Fibroblast of the aortic adventitia (primary cell): ENCODE measurements around the gene TMEM11. TPM values are rescaled to one million over a fixed set of nuclear protein-coding genes. Genes with fewer than 3 reads are reported as not detected.

ENCODE experiments used
- DNase-seq: peaks from one replicate; pipeline ENCODE4 v3.0.0-alpha.2; 2010; ENCODE audit warnings: low read depth
- H3K4me3 ChIP-seq: 2 replicates; pipeline ENCODE4 v1.5.1; 2011; ENCODE audit warnings: low read depth, mild to moderate bottlenecking, control low read depth, low read length, moderate library complexity
- CTCF ChIP-seq: IDR thresholded peaks from 2 replicates; pipeline ENCODE4 v1.5.1; 2011; ENCODE audit warnings: mild to moderate bottlenecking, low read length, control low read depth, inconsistent platforms; ENCODE audit not compliant: insufficient read depth
- total RNA-seq: library from RNA; depleted of rRNA; stranded (reverse); fragments of >200 nt; gene quantifications from 2 replicates; pipeline ENCODE4 v1.2.3, GENCODE V29; 2012; ENCODE audit warnings: low replicate concordance

The TMEM11 gene
- total RNA-seq, 1 donor, result 17.5 TPM

- no peak overlapping the region for H3K4me3 ChIP-seq
- DNase-seq, result peak; percentile 17
- TF ChIP-seq CTCF, result no peak
Measured at GRCh38 chr17:21242026-21242697, 28.2 kb upstream of the TMEM11 start.

- H3K4me3 ChIP-seq, result no peak overlapping the region
- no peak for DNase-seq
- no peak for TF ChIP-seq CTCF
Measured at GRCh38 chr17:21241564-21241963, 27.6 kb upstream of the TMEM11 start.

DNA sequence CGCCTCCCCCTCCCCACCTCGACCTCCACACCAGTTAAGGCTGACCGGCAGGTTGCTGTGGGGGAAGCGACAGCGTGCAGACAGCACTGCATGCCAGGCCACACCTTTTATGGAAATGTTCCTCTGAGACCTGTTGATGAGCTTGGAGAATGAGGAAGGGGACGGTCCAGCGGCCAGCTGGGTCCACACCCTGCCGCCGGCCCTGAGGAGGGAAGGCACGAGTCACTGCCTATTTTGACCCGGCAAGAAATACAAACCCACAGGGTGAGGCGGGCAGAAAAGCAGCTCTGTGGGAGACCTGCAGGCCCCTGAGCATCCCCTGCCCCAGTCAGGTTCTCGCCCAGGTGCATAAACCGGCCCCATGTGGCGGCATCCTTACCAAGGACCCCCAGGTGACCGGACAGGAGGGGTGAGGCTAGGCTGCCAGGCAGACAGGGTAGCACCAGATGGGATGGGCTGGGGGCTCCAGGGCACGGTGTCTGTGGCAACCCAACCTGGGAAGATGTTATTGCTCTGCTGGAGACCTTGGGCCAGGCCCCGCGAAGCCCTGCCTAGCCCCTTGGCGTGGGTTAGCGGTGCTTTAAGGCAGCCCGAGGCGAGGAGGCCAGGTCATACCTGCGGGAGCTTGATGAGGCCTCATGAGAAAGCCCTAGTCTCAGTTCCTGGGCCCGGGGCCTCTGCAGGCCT is 26.6 kb upstream of the TMEM11 start:
- no peak overlapping the region for H3K4me3 ChIP-seq
- TF ChIP-seq CTCF, result no peak
- DNase-seq, result no peak

DNA sequence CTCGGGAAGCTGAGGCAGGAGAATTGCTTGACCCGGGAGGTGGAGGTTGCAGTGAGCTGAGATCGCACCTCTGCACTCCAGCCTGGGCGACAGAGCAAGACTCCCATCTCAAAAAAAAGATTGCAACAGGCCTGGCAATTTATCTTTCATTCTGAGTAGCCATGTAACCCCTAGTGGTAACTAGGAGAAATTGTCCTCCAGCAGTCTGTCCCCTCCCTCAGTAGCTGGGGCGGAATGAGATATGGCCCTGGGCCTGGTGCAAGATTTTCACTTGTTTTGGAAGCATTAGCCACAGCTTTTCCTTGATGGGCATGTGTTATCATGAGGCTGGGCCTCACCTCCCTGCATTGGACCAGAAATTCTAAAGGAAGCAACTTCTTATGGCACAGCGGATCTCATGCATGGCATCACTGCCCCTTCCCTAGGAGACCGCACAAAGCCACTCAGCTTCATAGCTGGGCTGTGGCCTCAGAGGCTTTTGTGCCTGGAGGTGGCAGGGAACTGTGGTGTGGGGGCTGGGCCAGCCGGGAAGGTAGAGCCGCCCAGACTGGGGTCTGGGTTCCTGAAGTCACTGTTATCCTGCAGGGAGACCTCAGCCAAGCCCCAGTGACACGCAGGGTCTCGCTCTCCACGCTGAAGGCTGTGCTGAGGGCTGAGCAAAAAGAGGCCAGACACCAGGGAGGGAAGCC is 25.9 kb upstream of the TMEM11 start:
- no peak overlapping the region for H3K4me3 ChIP-seq
- peak; percentile 62 for TF ChIP-seq CTCF
- DNase-seq, result peak; percentile 47

DNA sequence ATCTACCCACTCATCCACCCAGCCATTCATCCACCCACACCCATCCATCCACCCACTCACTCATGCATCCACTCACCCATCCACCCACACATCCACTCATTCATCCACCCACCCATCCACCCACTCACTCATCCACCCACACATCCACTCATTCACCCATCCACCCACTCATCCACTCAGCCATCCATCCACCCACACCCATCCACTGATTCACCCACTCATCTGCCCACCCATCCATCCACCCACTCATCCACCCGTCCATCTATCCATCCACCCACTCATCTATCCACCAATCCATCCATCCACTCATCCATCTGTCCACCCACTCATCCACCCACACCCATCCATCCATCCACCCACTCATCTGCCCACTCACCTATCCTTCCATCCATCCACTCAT is 22.0 kb upstream of the TMEM11 start:
- TF ChIP-seq CTCF, result no peak
- no peak overlapping the region for H3K4me3 ChIP-seq
- DNase-seq, result no peak

DNA sequence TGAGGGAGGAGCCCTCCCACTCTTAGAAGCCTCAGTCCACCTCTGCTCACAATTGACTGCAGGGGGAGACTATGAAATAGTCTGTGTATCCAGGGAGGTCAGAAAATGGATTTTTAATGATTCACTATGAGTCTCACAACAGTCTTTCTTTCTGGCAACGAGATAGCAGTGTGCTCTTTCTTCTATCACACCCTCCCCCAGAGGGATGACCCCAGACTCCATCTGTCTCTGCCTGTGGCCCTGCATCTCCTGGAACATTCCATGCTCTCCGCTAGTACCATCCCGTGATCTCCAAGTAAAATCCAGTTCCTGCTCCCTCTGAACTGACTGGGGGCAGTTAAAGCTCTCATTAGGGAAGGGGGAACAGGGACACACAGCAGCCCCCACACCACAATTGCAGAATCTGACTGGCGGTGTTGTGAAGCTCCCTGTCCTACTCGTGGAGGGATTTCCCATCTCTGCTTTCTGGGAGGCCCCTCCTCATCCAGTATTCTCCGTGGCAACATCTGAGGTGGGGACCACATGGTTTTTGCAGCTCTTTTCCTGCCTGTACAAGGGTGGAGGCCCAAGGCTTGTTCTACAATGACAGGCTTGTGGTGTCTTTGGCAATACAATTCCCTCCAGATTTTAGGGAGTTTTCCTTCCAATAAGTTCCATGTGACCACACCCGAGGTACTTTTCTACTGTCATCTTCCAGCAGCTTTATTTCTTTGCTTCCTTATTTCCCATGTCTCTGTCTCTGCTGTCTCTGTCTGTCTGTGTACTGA is 19.8 kb upstream of the TMEM11 start:
- DNase-seq, result peak; percentile 48
- no peak overlapping the region for H3K4me3 ChIP-seq
- TF ChIP-seq CTCF, result no peak
